H1 (cell line): ENCODE results near the gene MXRA7. TPM values are rescaled to one million over a fixed set of nuclear protein-coding genes. Genes with fewer than 3 reads are reported as not detected.

ENCODE experiments used
- CTCF ChIA-PET: fragments of 300-600 bp; sonication (Branson Sonifier 250); formaldehyde crosslinking; loops from one replicate; lab custom pipeline; 2021; ENCODE audit not compliant: partially characterized antibody; lab: Charles Lee
- POLR2A ChIA-PET: fragments of 300-600 bp; sonication (Branson Sonifier 250); formaldehyde crosslinking; loops from one replicate; lab custom pipeline; 2021; ENCODE audit warnings: inconsistent platforms; ENCODE audit not compliant: partially characterized antibody; lab: Charles Lee
- DNase-seq, 2 experiments: peaks; one replicate each; pipeline versions ENCODE4 v3.0.0 to v3.0.0-alpha.2; 2010 to 2022; ENCODE audit warnings: low spot score in 2 of 2, low read depth in 1 of 2, mixed read lengths in 1 of 2
- FAIRE-seq: peaks from 2 replicates; lab custom pipeline; 2011; peaks lifted over from hg19 to GRCh38; lab: Jason Lieb, UNC
- H2AFZ ChIP-seq: 2 replicates; pipeline ENCODE4 v1.8.1; 2012; ENCODE audit warnings: low read length, inconsistent platforms
- H2AK5ac ChIP-seq: 2 replicates; pipeline ENCODE4 v1.6.1; 2013; ENCODE audit warnings: low read depth, low read length
- H2BK120ac ChIP-seq: replicated peaks from 2 replicates; pipeline ENCODE3; 2013; ENCODE audit warnings: low read depth, low read length, inconsistent platforms
- H2BK12ac ChIP-seq: 2 replicates; pipeline ENCODE4 v1.6.1; 2013; ENCODE audit warnings: low read depth, low read length
- H2BK15ac ChIP-seq: 2 replicates; pipeline ENCODE4 v1.6.1; 2013; ENCODE audit warnings: low read length
- H2BK20ac ChIP-seq: 2 replicates; pipeline ENCODE4 v1.6.1; 2013; ENCODE audit warnings: low read length
- H2BK5ac ChIP-seq: 2 replicates; pipeline ENCODE4 v1.6.1; 2013; ENCODE audit warnings: low read depth, low read length
- H3K14ac ChIP-seq: 2 replicates; pipeline ENCODE4 v1.6.1; 2013; ENCODE audit warnings: inconsistent platforms; ENCODE audit not compliant: insufficient read length
- H3K18ac ChIP-seq: 2 replicates; pipeline ENCODE4 v1.6.1; 2013; ENCODE audit warnings: low read length; ENCODE audit errors: extremely low read depth
- H3K23ac ChIP-seq: 2 replicates; pipeline ENCODE4 v1.6.1; 2013; ENCODE audit warnings: inconsistent platforms; ENCODE audit not compliant: insufficient read length
- H3K23me2 ChIP-seq: 2 replicates; pipeline ENCODE4 v1.6.1; 2013; ENCODE audit warnings: low read depth, low read length
- H3K27ac ChIP-seq: 2 replicates; pipeline ENCODE4 v1.6.1; 2011; ENCODE audit warnings: low read depth, low read length, inconsistent platforms
- H3K27me3 ChIP-seq, 4 experiments: replicated peaks in 1 of 4; 1 replicate in 1 of 4; 2 replicates in 3 of 4; pipeline versions ENCODE4 v1.6.1 to v1.8.1; 2011 to 2013; ENCODE audit warnings: low read length in 3 of 4, mild to moderate bottlenecking in 3 of 4, inconsistent platforms in 2 of 4, mixed read lengths in 2 of 4, moderate library complexity in 1 of 4; ENCODE audit not compliant: control insufficient read depth in 3 of 4, insufficient read depth in 3 of 4; ENCODE audit errors: extremely low read depth in 1 of 4
- H3K36me3 ChIP-seq, 4 experiments: 2 replicates each; pipeline versions ENCODE4 v1.6.1 to v1.8.1; 2011 to 2013; ENCODE audit warnings: mild to moderate bottlenecking in 4 of 4, low read length in 3 of 4, moderate library complexity in 2 of 4, control low read depth in 1 of 4, inconsistent platforms in 1 of 4; ENCODE audit not compliant: insufficient read depth in 4 of 4, control insufficient read depth in 2 of 4
- H3K4ac ChIP-seq: replicated peaks from 2 replicates; pipeline ENCODE3; 2013; ENCODE audit warnings: low read length, low read depth, mixed read lengths, inconsistent platforms; ENCODE audit not compliant: insufficient read length
- H3K4me1 ChIP-seq, 4 experiments: replicated peaks in 1 of 4; 1 replicate in 1 of 4; 2 replicates in 3 of 4; pipeline versions ENCODE4 v1.6.1 to v1.8.1; 2011 to 2013; ENCODE audit warnings: low read length in 3 of 4, inconsistent platforms in 2 of 4, mixed read lengths in 1 of 4; ENCODE audit not compliant: insufficient read depth in 4 of 4, control insufficient read depth in 3 of 4
- H3K4me2 ChIP-seq, 2 experiments: 2 replicates each; pipeline versions ENCODE4 v1.6.1 to v1.8.1; 2011 to 2013; ENCODE audit warnings: low read depth in 2 of 2, low read length in 2 of 2, control low read depth in 1 of 2, inconsistent platforms in 1 of 2, mild to moderate bottlenecking in 1 of 2; ENCODE audit not compliant: insufficient read depth in 1 of 2
- H3K4me3 ChIP-seq, 4 experiments: fragments of 200-600, 300-600 bp in 1 of 4; sonication (generic), shearing (Covaris generic), sonication (Bioruptor Twin) in 1 of 4; 2 replicates each; pipeline versions ENCODE4 v1.5.1 to v1.8.1; 2011 to 2016; ENCODE audit warnings: low read length in 4 of 4, low read depth in 3 of 4, control low read depth in 2 of 4, inconsistent platforms in 2 of 4, mild to moderate bottlenecking in 2 of 4, mixed read lengths in 1 of 4, moderate library complexity in 1 of 4; ENCODE audit not compliant: insufficient read depth in 2 of 4; ENCODE audit errors: extremely low read depth in 1 of 4
- H3K56ac ChIP-seq: replicated peaks from 2 replicates; pipeline ENCODE3; 2013; ENCODE audit warnings: low read depth, mild to moderate bottlenecking, mixed read lengths, low read length, inconsistent platforms; ENCODE audit not compliant: insufficient read length
- H3K79me1 ChIP-seq: 2 replicates; pipeline ENCODE4 v1.6.1; 2013; ENCODE audit warnings: low read depth, low read length, control low read depth
- H3K79me2 ChIP-seq, 2 experiments: 2 replicates each; pipeline versions ENCODE4 v1.6.1 to v1.8.1; 2012 to 2013; ENCODE audit warnings: low read length in 2 of 2, mild to moderate bottlenecking in 2 of 2, inconsistent platforms in 1 of 2; ENCODE audit not compliant: insufficient read depth in 2 of 2, control insufficient read depth in 1 of 2
- H3K9ac ChIP-seq, 4 experiments: replicated peaks in 1 of 4; 1 replicate in 1 of 4; 2 replicates in 3 of 4; pipeline versions ENCODE4 v1.6.1 to v1.8.1; 2011 to 2013; ENCODE audit warnings: low read depth in 3 of 4, low read length in 3 of 4, control low read depth in 2 of 4, mild to moderate bottlenecking in 2 of 4, moderate library complexity in 2 of 4, inconsistent platforms in 1 of 4; ENCODE audit errors: extremely low read depth in 1 of 4
- H3K9me3 ChIP-seq, 2 experiments: 2 replicates each; pipeline versions ENCODE4 v1.6.1 to v1.8.1; 2012 to 2013; ENCODE audit warnings: mild to moderate bottlenecking in 2 of 2, moderate library complexity in 2 of 2, control low read depth in 1 of 2, inconsistent platforms in 1 of 2, low read depth in 1 of 2, low read length in 1 of 2, mixed read lengths in 1 of 2; ENCODE audit not compliant: insufficient read depth in 2 of 2
- H4K20me1 ChIP-seq, 2 experiments: replicated peaks in 1 of 2; 2 replicates each; pipeline versions ENCODE3 to v1.8.1; 2011 to 2013; ENCODE audit warnings: inconsistent platforms in 2 of 2, low read length in 2 of 2, mild to moderate bottlenecking in 1 of 2; ENCODE audit not compliant: insufficient read depth in 2 of 2, control insufficient read depth in 1 of 2
- H4K5ac ChIP-seq: 2 replicates; pipeline ENCODE4 v1.6.1; 2013; ENCODE audit warnings: low read length, low read depth, mixed read lengths, inconsistent platforms; ENCODE audit not compliant: insufficient read length
- H4K8ac ChIP-seq: 2 replicates; pipeline ENCODE4 v1.8.0; 2013; ENCODE audit warnings: mild to moderate bottlenecking, moderate library complexity, low read length, inconsistent platforms; ENCODE audit not compliant: insufficient read depth; ENCODE audit errors: extremely low read depth
- H4K91ac ChIP-seq: replicated peaks from 2 replicates; pipeline ENCODE3; 2013; ENCODE audit warnings: low read length, mixed read lengths, inconsistent platforms; ENCODE audit not compliant: insufficient read length
- EZH2 ChIP-seq: fragments of 200-600 bp; sonication (generic); IDR thresholded peaks from 2 replicates; pipeline ENCODE4 v1.7.1; 2012; ENCODE audit warnings: low read depth, mild to moderate bottlenecking, moderate library complexity, low read length, inconsistent platforms; ENCODE audit not compliant: severe bottlenecking
- KDM1A ChIP-seq: fragments of 200-600, 300-600 bp; sonication (generic); IDR thresholded peaks from 2 replicates; pipeline ENCODE4 v1.7.1; 2016; ENCODE audit warnings: mild to moderate bottlenecking, low read length, borderline replicate concordance
- NANOG ChIP-seq: IDR thresholded peaks from 2 replicates; pipeline ENCODE4 v1.6.1; 2011; ENCODE audit warnings: low read length, low read depth, mild to moderate bottlenecking, inconsistent platforms; ENCODE audit not compliant: insufficient read depth, poor library complexity, severe bottlenecking
- POU5F1 ChIP-seq: IDR thresholded peaks from 2 replicates; pipeline ENCODE4 v1.6.1; 2011; ENCODE audit warnings: low read depth, mild to moderate bottlenecking, low read length, moderate library complexity
- RAD21 ChIP-seq, 2 experiments: IDR thresholded peaks in 1 of 2; conservative IDR thresholded peaks in 1 of 2; 2 replicates each; pipeline ENCODE4 v1.6.1; 2011; ENCODE audit warnings: low read depth in 2 of 2, low read length in 2 of 2, improper control_type of control experiment in 1 of 2, inconsistent platforms in 1 of 2, mild to moderate bottlenecking in 1 of 2, moderate library complexity in 1 of 2
- SRF ChIP-seq: IDR thresholded peaks from 2 replicates; pipeline ENCODE4 v1.6.1; 2011; ENCODE audit warnings: mild to moderate bottlenecking, low read depth, low read length, moderate library complexity
- TAF1 ChIP-seq: IDR thresholded peaks from 2 replicates; pipeline ENCODE4 v1.6.1; 2011; ENCODE audit warnings: mild to moderate bottlenecking, low read depth, low read length
- WGBS, 2 experiments: shearing (Covaris generic) in 1 of 2; methylation state at CpG; one replicate each; pipeline versions ENCODE4 v1.1.6 to v1.1.7; 2013 to 2015; ENCODE audit warnings: low lambda C conversion rate in 2 of 2, mixed read lengths in 2 of 2, inconsistent platforms in 1 of 2, low coverage in 1 of 2, missing lambda C conversion rate in 1 of 2; ENCODE audit not compliant: insufficient replicate concordance in 2 of 2, insufficient coverage in 1 of 2, insufficient read length in 1 of 2; ENCODE audit errors: extremely low coverage in 1 of 2, missing lambda C conversion rate in 1 of 2; 5-methylcytosine and 5-hydroxymethylcytosine counted together
- polyA plus RNA-seq, 7 experiments: library from polyadenylated mRNA; depleted of rRNA in 3 of 7; stranded (reverse) in 5 of 7; unstranded in 2 of 7; fragments of >200 nt in 5 of 7; fragments of 200-250 nt in 2 of 7; gene quantifications; 1 replicate in 5 of 7; 2 replicates in 1 of 7; 4 replicates in 1 of 7; pipeline versions ENCODE4 v1.2.1 to v1.2.3, GENCODE V29; 2011 to 2013; ENCODE audit warnings: missing spikeins in 2 of 7, mixed read lengths in 2 of 7
- total RNA-seq: library from RNA; stranded (reverse); fragmentation: NEBNext Ultra II Directional; extraction: Animal tissue kit (Norgen Biotek cat#: 25700); gene quantifications from 2 replicates; pipeline ENCODE4 v1.2.1, GENCODE V29; 2021
- TF ChIP-seq, protein P1 (sequence below): IDR thresholded peaks from 2 replicates; pipeline ENCODE4 v1.6.1; 2011; ENCODE audit warnings: low read depth, mild to moderate bottlenecking, low read length; ENCODE audit not compliant: insufficient read depth

MXRA7 gene
- total and polyA plus RNA-seq, 2 of the 8 experiments (the other 6 are each of a cell fraction or from before 2014, with no cell fraction given), result 17.8 to 26.6 TPM

DNA sequence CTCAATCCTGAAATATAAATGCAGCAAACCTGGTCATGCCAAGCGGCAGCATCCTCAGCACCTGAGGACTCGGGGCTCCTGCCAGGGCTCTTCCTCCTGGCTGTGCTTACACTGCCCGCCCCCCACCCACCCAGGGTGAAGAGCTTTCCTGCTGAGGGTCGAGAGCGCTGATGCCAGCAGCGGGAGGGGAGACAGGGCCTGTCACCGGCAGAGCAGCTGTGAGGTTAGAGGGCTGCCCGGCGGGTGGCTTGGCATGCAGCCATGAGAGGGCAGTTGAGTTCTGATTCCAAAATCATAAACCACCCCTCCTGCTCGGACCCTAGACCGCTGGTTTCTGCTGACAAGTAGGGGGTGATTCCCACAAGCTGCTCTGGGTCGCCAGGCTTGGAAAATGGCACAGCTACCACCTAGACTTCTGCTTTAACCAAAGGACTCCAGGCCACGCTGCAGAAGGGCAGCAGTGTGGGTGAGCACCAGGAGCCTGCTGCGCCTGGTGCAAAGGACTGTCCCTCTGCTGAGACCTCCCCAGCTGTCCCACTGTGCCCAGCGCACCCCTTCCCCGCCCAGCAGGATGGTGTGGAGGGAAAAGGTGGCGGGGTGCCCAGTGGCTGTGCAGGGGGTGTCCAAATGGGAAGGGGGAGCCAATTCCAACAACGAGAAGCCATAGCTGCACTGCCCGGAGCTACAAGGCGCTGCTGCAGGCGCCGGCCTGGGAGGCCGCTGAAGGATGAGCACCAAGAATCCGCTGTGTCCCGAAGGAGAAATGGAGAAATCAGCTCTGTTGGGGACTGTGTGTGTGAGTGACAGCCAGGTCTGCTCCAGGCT, 26.6 kb downstream of the MXRA7 start:
- Histone ChIP-seq H2BK12ac (no peak overlapping the region), H2AFZ (no peak overlapping the region), H2AK5ac (no peak overlapping the region), H3K56ac (no peak overlapping the region), H2BK5ac (no peak overlapping the region; the same call in 1 of the 2 replicates), H2BK15ac (no peak overlapping the region), H3K4me3 (no peak overlapping the region), H3K9me3 (no peaks in the 10 kb centered on the region), H3K23me2 (no peaks in the 10 kb centered on the region), H3K27ac (no peak overlapping the region), H3K79me2 (no peaks in the 10 kb centered on the region), H3K23ac (no peak overlapping the region), H4K5ac (no peak overlapping the region), H3K9ac (no peak overlapping the region; a peak in 1 of 7 replicates), H3K4me1 (peaks cover 0 to 28% (median 14%) of the 10 kb centered on the region in 4 experiments; a peak in 6 of 7 replicates), H3K79me1 (no peaks in the 10 kb centered on the region), H3K14ac (no peak overlapping the region), H2BK20ac (no peak overlapping the region), H2BK120ac (no peak overlapping the region), H3K18ac (peak overlapping the region; percentile 24), H3K4ac (no peak overlapping the region), H4K91ac (peak overlapping the region; percentile 25), H3K4me2 (no peak overlapping the region), H3K36me3 (no peaks in the 10 kb centered on the region), H4K20me1 (peaks cover 0 to 2% of the 10 kb centered on the region in 2 experiments), H4K8ac (no peak overlapping the region; the same call in 1 of the 2 replicates), H3K27me3 (no peaks in the 10 kb centered on the region)
- FAIRE-seq, result no peak
- WGBS, 2 experiments, result 91% methylated on average over 22 of the region's 25 CpGs; no CpG with 5 or more reads in 1 of the 2 experiments
- ChIA-PET POLR2A (interaction anchor here (1.1 to 3.7 kb wide), 3 partner anchors 12 to 127 kb away, joined by 3 to 18 read pairs (median 3); no protein-coding TSS in a partner anchor), CTCF (interaction anchor here (0.5 to 13.1 kb wide), 23 partner anchors 10 to 177 kb away, joined by 3 to 155 read pairs (median 5); partner anchors contain the start of genes JMJD6, METTL23 and MXRA7)
- TF ChIP-seq RAD21 (IDR thresholded peaks at IDR 0.05 in 1 of 2, conservative IDR thresholded peaks at IDR 0.05 in 1 of 2; ENCODE audit: low read depth in 2 of 2, low read length in 2 of 2) (no peak), POU5F1 (no peak), EZH2 (no peak), NANOG (no peak), TAF1 (no peak), SRF (no peak), KDM1A (no peak)
- TF ChIP-seq, protein P1, sequence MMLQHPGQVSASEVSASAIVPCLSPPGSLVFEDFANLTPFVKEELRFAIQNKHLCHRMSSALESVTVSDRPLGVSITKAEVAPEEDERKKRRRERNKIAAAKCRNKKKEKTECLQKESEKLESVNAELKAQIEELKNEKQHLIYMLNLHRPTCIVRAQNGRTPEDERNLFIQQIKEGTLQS, result no peak
- DNase-seq, result no peak
